CMK (cell line): ENCODE measurements around the gene FILIP1L.
A peak's percentile ranks its signal among the peaks of the same experiment; 100 is the strongest.
"Not testable (repeated sequence)": the region's sequence is repeated elsewhere in the genome, so short reads cannot be mapped to it uniquely, and the experiment has no call there.

Experiments used
- DNase-seq: peaks from one replicate; pipeline ENCODE4 v3.0.0-alpha.2; 2010; ENCODE audit warnings: low read depth

FILIP1L gene

DNA sequence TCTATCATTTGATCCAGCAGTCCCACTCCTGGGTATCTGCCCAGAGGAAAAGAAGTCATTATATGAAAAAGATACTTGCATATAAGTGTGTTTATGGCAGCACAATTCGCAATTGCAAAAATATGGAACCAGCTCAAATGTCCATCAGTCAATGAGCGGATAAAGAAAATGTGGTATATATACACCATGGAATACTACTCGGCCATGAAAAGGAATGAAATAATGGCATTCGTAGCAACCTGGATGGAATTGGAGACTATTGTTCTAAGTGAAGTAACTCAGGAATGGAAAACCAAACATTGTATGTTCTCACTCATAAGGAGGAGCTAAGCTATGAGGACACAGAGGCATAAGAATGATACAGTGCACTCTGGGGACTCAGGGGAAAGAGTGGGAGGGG lies 272.4 kb downstream of the FILIP1L start:
- not testable (repeated sequence) for DNase-seq

DNA sequence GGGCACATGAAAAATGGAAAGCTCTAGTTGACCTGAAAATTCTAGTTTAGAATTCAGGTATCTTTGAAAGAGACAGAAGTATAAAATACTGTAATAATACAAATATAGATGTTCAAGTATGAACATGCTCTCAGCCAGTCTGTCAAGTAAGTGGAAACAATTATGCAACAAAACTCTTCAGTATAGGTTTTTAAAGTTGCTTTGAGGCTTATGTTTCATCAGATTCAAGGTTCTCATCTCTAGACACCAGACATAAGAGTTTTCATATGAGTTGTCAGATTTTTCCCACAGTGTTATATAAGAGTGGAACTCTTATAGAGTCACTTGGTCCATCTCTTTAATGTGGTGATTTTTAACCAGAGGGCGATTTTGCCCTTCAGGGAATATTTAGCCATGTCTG lies 274.7 kb downstream of the FILIP1L start:
- DNase-seq, result no peak

DNA sequence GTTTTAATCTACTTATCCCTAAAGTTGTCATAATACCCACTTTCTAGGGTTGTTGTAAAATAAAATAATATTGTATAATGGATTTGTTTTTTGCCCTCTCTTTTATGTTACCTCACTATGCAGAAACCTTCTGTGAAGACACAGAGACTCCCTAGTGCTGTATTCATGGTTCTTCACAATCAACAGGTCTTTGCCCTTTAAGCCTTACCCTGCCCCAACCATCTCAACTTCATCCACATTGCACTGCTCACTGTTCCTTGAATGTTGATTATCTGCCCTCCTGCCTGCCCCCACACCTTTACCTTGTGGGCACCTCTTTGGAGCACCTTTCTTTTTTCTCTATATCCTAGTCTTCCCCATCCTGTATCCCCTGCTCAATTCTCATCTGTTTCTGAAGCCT lies 275.5 kb downstream of the FILIP1L start:
- no peak for DNase-seq

DNA sequence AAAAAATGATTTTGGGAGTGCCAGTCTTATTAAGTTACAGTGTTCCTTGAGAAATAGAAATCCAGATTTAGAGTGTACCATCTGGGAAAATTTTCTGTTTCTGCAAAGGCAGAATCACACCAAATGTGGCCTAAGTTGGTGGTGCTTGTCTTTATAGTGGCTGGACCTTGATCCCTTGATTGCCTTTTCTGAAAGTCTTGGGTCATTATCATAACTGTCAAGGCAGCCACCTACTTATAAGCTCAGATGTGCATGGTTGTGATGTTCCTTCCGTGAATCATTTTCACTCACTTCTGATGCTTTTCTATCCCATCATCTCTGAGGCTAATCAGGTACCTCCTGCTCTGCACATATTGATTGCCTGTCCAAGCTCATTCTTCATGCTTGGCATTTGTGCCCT lies 276.6 kb downstream of the FILIP1L start:
- DNase-seq, result no peak

DNA sequence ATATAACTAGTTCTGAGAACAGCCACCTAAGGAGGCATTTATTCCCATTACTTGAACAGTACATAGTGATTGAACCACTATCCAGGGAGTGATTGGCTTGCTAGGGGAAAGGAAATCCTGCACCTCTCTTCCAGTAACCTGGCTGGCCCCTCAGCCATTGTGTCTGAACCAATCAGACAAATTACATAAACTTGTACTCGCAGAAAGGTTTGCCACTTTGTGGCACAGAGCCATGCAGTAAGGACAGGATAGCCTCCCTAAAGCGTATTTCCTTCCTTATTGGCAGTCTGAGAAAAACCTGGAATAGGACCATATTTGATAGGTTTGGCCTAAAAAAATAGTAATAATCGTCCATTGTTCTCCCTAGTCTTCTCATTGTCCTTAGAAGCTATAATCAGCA lies 277.6 kb downstream of the FILIP1L start:
- no peak for DNase-seq

DNA sequence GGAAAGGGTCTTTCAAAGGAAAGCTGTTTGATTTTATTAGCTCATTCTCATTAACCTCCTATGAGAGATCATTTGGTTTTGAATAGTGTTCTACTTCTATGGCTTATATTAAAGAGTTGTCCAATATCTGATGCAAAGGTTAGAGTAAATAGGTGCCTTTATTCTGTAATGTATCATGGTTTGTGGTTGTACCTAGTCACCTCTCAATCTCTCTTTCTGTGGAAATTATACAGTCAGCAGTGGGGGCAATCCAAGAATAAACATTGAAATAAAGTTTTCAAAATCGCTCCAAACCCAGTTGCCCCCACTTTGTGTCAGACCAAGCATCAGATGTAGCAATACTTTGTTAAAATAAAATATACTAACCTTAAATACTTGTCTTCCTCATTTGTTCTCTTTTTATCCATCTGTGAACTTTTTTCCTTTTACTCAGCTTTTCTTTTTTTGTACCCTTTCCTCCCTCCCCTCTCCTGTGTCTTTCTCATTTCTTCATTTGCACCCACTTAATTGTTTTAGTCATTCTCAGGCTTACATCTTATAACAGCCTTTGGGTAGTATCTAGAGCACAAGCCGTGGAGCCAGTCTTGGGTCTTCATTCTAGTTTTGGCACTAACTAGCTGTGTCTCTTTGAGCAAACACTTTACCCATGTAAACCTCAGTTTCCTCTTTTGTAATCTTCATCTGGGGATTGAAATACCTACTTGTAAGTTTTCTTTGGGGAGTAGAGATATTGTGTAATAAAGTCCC lies 279.9 kb downstream of the FILIP1L start:
- DNase-seq, result no peak

DNA sequence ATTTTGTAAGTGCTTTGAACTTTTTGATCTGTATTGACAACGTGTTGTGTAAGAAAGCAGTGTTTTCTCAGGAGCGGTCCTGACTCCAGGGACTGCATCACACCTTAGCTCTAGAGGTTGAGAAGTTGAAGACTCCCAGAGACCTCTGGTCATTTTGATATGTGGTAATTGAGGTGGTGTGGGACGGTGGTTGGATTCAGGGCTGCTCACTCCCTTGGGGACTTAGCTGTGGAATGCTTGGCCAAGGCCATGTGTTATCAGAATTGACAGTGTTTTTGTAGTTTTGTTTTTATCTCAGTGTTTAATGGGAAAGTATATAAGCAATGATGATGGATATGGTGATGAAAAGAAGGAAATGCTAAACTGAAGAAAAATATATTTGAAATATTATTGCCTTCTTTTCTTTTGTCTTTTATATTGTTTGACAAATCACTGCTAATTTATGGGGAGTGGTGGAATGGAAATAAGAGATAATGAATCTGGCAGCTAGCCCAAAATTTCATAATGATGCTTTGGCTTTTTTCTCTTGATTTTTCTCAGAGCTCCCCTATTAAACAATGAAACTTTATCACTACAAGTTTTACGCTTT lies 280.6 kb downstream of the FILIP1L start:
- DNase-seq, result no peak

DNA sequence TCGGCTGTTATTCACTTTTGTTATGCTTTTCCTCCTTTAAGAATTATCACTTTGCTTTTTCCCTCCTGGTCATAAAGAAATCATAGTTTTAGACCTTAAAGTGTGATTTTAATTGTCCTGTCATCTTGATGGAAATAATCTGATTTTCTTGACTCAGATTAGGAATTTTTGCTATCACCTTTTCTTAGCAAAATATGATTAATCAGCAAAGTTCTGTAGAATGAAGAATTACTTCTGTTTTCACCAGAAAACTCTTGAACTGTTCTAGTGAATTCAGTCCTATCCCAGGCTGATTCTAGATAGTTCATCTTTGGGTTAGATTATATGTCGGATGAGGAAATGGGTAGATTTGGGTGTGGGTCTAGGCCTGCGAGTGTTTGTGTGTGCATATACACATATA lies 284.5 kb downstream of the FILIP1L start:
- DNase-seq, result no peak

DNA sequence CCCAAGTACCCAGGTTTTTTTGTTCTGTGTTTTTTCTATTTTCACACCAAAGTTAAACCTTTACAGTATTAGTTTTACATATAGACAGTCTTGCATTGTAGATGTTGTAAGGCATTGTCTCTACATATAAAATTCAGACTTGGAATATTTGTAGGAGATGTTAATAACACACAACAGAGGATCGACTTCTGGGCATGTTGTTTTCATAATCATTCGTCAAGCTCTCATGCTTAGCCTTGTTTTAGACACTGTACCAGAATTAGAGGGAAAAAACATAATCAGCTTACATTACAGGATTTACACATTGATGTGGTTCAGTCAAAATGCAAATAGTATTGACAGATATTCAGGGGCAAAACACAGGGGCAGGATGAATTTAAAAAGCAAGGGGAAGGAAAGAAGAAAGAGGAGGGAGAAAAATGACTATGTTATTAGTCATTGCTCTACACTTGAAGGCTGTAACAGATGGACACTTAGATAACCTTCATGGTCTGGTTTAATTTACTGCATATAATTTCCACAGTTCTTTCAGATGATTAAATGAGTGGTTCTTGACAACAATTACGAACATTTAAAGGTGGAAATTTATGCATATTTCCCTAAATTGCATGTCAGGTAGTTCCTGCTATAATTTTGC lies 289.2 kb downstream of the FILIP1L start:
- no peak for DNase-seq

DNA sequence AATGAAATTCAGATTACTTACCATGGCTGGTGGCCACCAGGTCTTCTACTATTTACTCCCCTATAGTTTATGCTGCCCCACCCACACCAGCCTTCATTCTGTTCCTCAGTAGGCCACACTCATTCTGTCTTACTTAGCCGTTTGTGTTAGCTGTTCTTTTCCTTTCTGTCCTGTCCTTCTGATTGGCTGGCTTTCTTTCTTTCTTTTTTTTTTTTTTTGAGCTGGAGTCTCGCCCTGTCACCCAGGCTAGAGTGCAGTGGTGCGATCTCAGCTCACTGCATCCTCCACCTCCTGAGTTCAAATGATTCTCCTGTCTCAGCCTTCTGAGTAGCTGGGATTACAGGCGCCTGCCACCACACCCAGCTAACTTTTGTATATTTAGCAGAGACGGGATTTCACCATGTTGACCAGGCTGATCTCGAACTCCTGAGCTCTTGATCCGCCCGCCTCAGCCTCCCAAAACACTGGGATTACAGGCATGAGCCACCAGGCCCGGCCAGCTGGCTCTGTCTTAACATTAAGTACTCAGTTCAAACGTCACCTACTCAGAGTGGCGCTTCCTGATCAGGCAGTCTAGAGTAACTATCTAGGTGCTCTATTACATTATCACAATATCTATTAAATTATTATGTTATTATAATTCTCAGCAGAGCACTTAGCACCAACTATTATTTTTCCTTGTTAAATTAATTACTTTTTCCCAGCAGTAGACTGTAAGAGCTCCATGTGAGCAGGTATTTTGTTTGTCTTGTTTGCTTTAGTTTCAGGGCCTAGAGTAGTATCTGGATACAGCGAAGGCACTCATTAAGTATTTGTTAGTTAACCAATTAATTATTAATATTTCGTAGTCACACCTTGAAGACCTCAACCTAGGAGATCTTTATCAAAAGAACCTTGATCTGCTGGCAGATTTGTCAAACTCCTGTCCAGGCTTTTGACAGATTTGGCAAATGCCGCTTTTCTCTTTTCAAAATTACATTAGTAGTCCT lies 290.3 kb downstream of the FILIP1L start:
- DNase-seq, result no peak

DNA sequence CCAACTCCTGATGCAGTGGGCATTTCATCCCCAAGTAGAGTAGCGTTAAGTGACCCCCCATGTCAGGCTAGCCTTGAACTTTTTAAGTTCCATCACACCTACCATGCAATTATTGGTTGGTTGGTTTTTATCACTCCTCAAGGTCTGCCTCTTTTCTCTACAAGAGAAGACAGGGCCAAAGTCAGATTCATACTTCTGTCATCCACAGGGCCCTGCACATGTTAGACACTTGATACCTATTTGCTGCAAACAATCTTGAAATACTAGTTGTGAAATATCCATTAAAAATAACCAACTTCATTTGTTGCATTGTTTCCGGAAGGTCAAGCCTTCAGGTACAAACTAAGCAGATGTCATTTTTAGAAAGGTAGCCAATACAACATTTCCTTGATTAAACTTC lies 295.5 kb downstream of the FILIP1L start:
- DNase-seq, result no peak

DNA sequence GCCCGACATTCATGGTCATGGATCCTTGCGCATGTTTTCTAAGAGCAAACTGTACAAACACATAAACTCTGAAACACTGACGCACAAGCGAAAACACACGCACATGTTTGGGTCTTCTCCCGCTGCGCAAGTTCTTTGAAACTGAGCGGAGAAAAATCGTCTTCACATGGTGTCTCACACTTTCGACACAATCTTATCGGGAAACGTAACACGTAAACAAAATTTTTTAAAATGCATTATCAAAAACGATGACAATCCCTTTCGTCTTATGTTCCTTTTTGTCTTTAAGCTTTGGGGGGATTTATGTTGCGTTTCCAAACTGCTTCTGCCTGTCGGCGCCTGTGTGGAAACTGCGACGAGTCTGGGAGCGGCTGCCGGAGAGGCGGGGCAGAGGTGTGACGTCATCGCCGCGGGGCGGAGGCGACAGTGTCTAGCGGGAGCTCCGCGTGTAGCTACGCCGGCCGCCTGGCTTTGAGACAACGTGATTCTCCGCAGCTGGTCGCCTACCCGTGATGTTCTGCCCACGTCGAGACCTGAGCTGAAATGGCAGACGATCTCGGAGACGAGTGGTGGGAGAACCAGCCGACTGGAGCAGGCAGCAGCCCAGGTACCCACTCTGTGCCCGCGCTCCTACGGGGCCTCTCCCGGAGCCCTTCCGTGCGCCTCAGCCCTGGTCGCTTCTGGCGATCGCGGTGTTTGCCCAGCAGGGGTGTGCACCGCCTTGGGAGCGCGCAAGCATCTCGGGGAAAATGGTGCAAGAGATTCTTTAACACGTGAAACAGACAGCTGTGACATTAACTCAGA lies 296.7 kb downstream of the FILIP1L start, which contains the start of gene CMSS1:
CMSS1 (plus strand) TSS at position 426 of the 804 bp plus-strand sequence.
- DNase-seq, result peak; percentile 66

DNA sequence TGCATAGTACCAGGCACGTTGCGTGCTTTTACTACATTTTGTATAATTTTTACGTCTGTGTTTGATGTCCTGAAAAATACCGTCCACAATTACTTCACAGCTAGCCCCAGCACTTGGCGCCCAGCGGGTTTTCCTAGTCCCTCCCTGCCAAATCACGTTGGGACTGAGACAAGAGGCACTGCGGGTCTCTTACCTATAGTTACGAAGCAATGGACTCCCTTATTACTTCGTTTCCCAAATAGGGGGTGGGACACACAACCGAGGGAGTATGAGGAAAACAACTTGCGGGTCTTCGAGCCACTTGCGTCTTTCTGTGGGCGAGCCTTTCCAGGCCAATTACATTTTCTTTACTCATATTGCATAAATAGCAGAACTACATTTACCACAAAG lies 297.3 kb downstream of the FILIP1L start:
- no peak for DNase-seq

DNA sequence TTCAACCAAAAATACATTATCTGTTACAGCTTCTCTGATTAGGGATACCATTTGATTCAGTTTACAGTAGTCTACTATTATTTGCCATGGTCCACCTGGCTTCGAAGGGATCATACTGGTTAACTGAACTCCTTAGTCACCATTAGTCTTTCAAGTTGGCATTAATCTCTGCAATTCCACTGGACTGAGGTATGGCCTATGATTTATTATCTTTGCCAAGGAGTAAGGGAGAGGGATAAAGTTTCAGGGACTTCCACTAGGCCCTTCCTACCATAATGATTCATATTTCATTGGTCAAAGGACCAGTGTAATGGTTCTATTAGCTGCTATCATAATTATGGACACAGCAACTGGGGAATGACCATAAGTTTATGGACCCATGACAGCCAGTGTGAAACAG lies 303.9 kb downstream of the FILIP1L start:
- DNase-seq, result no peak

DNA sequence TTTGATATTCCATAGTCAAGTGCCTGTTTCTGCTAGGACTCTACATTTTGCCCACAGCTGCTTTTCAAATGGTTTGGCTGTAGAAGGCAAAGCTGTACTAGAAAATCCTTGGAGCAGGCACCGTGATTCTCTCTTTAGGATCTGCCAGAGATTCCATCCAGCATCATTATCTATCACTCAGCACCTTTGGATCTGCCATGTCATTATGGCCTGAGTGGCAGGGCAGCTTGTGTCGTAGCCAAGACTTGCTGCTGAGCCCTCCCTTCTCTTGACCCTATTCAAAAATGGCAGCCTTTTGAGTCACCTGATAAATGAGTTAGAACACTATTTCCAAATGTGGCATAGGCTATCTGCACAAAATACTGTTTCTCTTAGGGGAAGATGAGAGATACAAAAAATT lies 304.7 kb downstream of the FILIP1L start:
- no peak for DNase-seq

DNA sequence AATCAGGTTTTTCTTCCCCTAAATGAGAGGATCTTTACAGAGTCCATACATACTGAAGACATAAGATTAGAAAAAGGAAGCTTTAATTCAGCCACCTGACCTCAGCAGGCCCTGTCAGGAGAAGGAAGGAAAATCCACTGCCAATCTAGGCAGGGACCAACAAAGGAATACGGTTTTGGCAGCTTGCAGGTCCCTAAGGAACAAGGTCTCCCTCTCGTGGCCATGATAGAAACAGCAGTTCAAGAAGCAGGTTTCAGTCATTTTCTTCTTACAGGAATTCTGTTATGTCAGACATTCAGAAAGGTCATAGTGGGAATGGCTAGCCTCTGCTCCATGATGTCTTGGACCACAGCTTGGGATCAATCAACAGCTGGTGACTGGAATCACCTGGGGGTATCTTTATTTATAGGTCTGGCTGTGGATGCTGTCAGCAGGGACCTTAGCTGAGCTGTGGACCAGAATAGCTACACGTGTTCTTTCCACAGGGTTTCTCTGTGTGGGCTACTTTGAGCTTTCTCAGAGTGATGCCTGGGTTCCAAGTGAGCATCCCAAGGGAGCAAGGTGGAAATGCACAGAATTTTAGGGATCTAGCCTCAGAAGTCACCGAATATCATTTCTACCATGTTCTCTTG lies 306.0 kb downstream of the FILIP1L start:
- peak; percentile 54 for DNase-seq

DNA sequence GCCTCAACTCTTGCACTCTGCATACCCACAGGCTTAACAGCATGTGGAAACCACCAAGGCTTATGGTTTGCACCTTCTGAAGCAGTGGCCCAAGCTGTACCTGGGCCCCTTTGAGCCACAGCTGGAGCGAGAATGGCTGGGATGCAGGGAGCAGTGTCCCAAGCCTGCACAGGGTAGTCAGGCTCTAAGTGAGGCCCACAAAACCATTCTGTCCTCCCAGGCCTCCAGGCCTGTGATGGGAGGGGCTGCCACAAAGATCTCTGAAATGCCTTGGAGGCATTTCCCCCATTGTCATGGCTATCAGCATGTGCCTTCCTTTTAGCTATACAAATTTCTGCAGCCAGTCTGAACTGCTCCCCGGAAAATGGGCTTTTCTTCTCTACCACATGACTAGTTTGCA lies 309.1 kb downstream of the FILIP1L start:
- DNase-seq, result no peak

DNA sequence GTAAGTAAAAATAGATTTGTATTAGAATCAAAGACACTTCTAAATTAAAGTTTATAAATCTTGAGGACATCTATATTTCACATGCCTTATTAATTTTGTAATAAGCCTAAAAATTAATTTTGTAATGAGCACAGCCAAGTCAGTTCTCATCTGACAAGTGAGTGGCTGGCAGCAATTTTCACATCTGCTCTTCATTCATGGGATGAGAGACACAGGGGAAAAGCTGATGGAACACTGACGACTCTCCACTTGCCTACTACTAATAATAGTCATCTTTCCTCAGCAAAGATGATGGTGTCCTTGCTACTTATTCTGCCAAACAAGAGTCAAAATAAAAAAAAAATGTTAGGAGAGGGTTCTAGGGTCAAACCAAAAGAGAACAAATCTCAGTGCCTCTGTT lies 311.0 kb downstream of the FILIP1L start:
- DNase-seq, result no peak

DNA sequence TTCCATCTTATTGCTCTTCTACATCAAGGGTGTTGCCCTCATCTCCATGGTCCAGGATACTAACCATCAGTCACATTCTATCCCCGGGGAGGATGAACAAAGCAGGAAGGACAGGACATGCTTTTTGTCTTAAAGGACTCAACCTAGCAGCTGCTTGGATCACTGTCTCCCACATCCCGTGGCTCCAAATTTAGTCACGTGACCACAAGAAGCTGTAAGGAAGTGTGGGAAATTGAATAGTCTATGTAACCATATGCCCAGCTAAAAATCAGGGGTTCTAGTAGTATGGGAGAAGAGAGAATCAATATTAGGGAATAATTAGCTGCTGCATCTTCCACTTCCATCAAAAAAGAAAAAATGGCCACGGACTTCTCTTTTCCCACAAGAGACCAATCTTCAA lies 314.9 kb downstream of the FILIP1L start:
- DNase-seq, result no peak

DNA sequence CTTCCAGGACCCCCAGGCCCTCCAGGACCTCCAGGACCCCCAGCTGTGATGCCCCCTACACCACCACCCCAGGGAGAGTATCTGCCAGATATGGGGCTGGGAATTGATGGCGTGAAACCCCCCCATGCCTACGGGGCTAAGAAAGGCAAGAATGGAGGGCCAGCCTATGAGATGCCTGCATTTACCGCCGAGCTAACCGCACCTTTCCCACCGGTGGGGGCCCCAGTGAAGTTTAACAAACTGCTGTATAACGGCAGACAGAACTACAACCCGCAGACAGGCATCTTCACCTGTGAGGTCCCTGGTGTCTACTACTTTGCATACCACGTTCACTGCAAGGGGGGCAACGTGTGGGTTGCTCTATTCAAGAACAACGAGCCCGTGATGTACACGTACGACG lies 318.7 kb downstream of the FILIP1L start:
- DNase-seq, result no peak

DNA sequence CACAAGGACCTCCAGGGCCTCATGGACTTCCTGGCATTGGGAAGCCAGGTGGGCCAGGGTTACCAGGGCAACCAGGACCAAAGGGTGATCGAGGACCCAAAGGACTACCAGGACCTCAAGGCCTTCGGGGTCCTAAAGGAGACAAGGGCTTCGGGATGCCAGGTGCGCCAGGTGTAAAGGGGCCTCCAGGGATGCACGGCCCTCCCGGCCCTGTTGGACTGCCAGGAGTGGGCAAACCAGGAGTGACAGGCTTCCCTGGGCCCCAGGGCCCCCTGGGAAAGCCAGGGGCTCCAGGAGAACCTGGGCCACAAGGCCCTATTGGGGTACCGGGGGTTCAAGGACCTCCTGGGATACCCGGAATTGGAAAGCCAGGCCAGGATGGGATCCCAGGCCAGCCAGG lies 319.8 kb downstream of the FILIP1L start:
- no peak for DNase-seq
